Uterus (tissue), 2 donors: ENCODE measurements around the gene TSPAN32.

ENCODE experiments used
- POLR2A ChIP-seq, 2 donors: fragments of 450-650 bp; IDR thresholded peaks; one replicate each; pipeline ENCODE4 v1.6.1; 2016; ENCODE audit warnings: antibody characterized with exemption in 2 of 2, mild to moderate bottlenecking in 1 of 2, moderate library complexity in 1 of 2
- TF ChIP-seq, protein P1 (sequence below), 4 experiments: fragments of 200-600 bp in 2 of 4; fragments of 450-650 bp in 2 of 4; sonication (generic) in 2 of 4; IDR thresholded peaks; one replicate each; pipeline ENCODE4 v1.5.1; 2016 to 2019; ENCODE audit warnings: antibody characterized with exemption in 4 of 4, mild to moderate bottlenecking in 2 of 4, moderate library complexity in 1 of 4

DNA sequence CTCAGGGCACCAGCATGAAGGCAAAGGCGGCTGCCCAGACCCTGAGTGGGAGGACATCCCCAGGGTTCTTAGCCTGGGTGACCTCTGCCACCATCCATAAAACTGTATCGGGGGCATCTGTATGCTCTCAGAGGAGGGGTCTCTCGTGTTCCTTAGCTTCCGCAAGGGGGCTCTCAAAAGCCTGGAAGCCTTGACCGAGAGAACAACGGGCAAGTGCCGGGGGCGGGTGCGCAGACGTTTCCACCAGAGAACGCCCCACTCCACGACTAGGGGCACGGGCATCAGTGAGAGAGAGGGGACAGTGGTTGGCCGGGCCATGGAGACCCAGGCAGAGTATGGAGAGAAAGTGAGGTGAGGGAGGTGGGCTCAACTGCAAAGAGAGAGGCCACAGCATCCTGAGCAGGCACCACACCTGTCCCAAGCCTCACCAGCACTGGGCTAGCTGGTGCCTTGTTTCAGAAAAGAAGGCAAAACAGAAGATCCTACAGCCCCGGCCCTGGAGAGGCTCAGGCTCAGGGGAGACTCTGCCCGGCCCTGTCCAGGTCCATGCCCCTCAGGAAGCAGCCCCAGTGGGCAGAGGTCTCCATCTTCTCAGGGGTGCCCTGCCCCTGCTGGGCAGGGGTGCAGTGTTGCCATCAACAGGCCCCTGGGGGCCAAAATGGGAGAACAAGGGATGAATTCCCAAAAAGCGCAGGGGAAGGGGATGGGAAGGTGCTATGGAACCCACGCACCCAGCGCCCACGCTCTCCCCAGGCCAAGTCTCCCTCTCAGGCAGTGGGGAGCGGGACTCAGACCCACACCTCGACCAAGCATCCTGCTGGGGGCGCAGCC is 5.9 kb downstream of the TSPAN32 start:
- TF ChIP-seq, protein P1, sequence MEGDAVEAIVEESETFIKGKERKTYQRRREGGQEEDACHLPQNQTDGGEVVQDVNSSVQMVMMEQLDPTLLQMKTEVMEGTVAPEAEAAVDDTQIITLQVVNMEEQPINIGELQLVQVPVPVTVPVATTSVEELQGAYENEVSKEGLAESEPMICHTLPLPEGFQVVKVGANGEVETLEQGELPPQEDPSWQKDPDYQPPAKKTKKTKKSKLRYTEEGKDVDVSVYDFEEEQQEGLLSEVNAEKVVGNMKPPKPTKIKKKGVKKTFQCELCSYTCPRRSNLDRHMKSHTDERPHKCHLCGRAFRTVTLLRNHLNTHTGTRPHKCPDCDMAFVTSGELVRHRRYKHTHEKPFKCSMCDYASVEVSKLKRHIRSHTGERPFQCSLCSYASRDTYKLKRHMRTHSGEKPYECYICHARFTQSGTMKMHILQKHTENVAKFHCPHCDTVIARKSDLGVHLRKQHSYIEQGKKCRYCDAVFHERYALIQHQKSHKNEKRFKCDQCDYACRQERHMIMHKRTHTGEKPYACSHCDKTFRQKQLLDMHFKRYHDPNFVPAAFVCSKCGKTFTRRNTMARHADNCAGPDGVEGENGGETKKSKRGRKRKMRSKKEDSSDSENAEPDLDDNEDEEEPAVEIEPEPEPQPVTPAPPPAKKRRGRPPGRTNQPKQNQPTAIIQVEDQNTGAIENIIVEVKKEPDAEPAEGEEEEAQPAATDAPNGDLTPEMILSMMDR (IDR thresholded peaks at IDR 0.05): no peak
- no peak for TF ChIP-seq POLR2A (IDR thresholded peaks at IDR 0.05)
